M059J (cell line): ENCODE data around the gene LYZL1. TPM values are rescaled to one million over a fixed set of nuclear protein-coding genes. Genes with fewer than 3 reads are reported as not detected.
A peak's percentile ranks its signal among the peaks of the same experiment; 100 is the strongest.
"Not testable (repeated sequence)": the region's sequence is repeated elsewhere in the genome, so short reads cannot be mapped to it uniquely, and the experiment has no call there.

Experiments used
- DNase-seq: peaks from one replicate; pipeline ENCODE4 v3.0.0-alpha.2; 2012; ENCODE audit warnings: low read depth
- total RNA-seq: library from RNA; depleted of rRNA; stranded (reverse); fragments of >200 nt; shearing (Covaris generic); gene quantifications from 2 replicates; pipeline ENCODE4 v1.2.3, GENCODE V29; 2014

LYZL1 gene
- total RNA-seq, 1 experiment from 2014 or later = not detected

- no peak for DNase-seq
Observed at GRCh38 chr10:29263506-29263905, 25.4 kb upstream of the LYZL1 start.

GRCh38 chr10:29265210-29265768, 23.6 kb upstream of the LYZL1 start:
- no peak for DNase-seq

- DNase-seq = no peak
Observed at GRCh38 chr10:29266641-29267040, 22.2 kb upstream of the LYZL1 start.

- DNase-seq = peak; percentile 31
Observed at GRCh38 chr10:29268011-29268410, 20.9 kb upstream of the LYZL1 start.

GRCh38 chr10:29269486-29269885, 19.4 kb upstream of the LYZL1 start:
- no peak for DNase-seq

GRCh38 chr10:29270883-29271282, 18.0 kb upstream of the LYZL1 start:
- DNase-seq = no peak

GRCh38 chr10:29271877-29272276, 17.0 kb upstream of the LYZL1 start:
- no peak for DNase-seq

GRCh38 chr10:29273478-29273877, 15.4 kb upstream of the LYZL1 start:
- DNase-seq = no peak

- DNase-seq = peak; percentile 62
Observed at GRCh38 chr10:29276251-29276850, 12.5 kb upstream of the LYZL1 start.

GRCh38 chr10:29277296-29277695, 11.6 kb upstream of the LYZL1 start:
- DNase-seq = peak; percentile 78

GRCh38 chr10:29279779-29280487, 8.9 kb upstream of the LYZL1 start:
- no peak for DNase-seq

GRCh38 chr10:29280488-29280840, 8.4 kb upstream of the LYZL1 start:
- no peak for DNase-seq

GRCh38 chr10:29285624-29286051, 3.2 kb upstream of the LYZL1 start:
- DNase-seq = no peak

GRCh38 chr10:29287635-29288034, 1.2 kb upstream of the LYZL1 start:
- no peak for DNase-seq

- DNase-seq = not testable (repeated sequence)
Observed at GRCh38 chr10:29291561-29291960, 2.7 kb downstream of the LYZL1 start.

GRCh38 chr10:29292406-29292805, 3.5 kb downstream of the LYZL1 start:
- not testable (repeated sequence) for DNase-seq

- no peak for DNase-seq
Observed at GRCh38 chr10:29295813-29296212, 6.9 kb downstream of the LYZL1 start.

GRCh38 chr10:29297678-29298077, 8.8 kb downstream of the LYZL1 start:
- peak; percentile 43 for DNase-seq

GRCh38 chr10:29301359-29301910, 12.6 kb downstream of the LYZL1 start:
- DNase-seq = no peak

GRCh38 chr10:29302499-29302898, 13.6 kb downstream of the LYZL1 start:
- DNase-seq = no peak

GRCh38 chr10:29304264-29304994, 15.6 kb downstream of the LYZL1 start:
- peak; percentile 68 for DNase-seq

- DNase-seq = peak; percentile 8
Observed at GRCh38 chr10:29304995-29305335, 16.1 kb downstream of the LYZL1 start.
